GM18907 (cell line): Measurements from ENCODE around the gene PRIM2.
"Not testable (repeated sequence)": the region's sequence is repeated elsewhere in the genome, so short reads cannot be mapped to it uniquely, and the experiment has no call there.

ENCODE experiments used
- ATAC-seq: cut with Tn5 transposase; IDR thresholded peaks from one replicate; pipeline ENCODE4 v1.9.1; 2021; ENCODE audit warnings: mild to moderate bottlenecking, moderate library complexity; ENCODE audit not compliant: unreplicated experiment

PRIM2 gene

DNA sequence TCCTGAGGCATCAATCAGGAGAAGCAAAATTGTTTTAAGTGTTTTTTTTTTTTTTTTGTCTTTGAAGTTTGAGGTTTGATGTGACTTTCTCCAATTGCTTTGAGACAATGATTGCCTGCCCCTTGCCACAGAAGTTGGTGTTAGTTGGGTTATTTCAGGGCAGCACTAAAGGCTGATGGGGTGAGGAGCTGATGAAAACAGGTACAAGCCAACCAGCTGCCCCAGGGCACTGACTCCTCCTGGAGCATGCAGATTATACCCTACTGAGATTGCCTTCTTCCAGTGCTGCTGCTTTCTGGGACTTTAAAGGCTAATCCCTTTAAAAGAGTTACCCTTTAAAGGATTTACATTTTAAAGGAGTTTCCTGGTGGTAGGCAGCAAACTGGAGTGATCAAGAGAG lies 172.5 kb downstream of the PRIM2 start:
- ATAC-seq, result not testable (repeated sequence)

- not testable (repeated sequence) for ATAC-seq
Observed at GRCh38 chr6:57491795-57492194, 174.4 kb downstream of the PRIM2 start.

DNA sequence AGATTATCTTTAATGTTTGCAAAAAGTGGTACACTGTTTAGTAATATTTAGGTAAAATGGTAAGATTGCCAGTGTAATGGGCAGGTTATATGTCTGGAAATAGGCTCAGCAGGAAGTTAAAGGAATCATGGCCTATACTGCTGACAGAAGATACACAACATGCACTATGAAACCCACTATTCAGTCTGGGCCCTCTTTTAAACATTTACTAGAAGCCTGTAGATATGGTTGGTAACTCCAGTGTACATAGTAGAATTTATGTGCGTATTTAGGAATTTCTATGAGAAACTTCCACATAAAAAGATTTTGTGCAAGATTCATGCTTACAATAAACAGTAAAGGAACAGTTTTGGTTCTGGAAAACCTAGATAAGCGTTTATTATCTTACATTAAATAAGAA lies 178.8 kb downstream of the PRIM2 start:
- not testable (repeated sequence) for ATAC-seq

DNA sequence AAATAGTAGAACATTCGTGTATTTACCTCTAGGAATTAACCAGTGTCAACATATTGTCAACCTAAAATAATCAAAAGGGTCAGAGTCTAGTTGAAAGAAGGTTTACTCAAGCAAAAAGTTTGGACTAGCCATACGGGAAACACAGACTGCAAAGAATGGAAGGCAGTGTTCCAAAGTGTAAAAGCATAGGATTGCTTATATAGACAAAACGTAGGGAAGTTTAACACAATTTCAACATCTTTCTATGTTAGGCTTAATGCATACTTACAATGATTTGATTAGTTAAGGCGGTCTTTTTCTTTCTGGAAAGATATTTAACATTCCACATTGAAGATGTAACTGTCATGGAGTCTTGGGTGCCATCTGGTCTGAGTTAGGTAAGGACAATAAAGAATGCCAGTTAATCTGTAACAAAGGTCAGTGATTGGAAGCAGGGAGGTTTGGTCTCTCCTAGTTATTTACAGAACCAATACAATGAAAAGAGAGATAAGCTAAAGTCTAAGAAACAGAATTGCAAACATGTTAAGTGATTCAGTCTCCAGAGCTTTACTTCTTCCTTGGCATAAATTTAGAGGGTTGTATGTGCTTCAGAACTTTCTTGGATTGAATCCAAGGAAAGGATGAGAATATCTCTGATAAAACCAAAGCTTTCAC lies 183.1 kb downstream of the PRIM2 start:
- not testable (repeated sequence) for ATAC-seq

- ATAC-seq, result not testable (repeated sequence)
Observed at GRCh38 chr6:57502387-57502786, 185.0 kb downstream of the PRIM2 start.

DNA sequence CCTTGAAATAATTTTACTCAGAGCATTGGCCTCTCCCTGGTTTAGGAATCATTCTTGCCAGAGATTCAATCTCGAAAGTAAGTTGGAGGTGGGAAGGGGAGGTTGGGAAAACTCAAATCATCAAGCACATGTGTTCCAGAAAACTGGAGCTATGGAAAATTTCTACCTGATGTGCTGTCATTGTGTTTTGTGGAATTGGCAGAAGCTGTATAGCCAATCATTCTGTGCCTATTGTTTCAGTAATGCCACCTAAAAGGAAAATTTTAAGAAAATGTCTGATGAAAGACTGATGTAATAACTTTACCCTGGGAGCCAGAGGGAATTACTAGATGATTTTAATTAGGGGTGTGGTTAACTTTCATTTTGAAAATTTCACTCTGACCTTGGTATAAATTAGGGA lies 187.8 kb downstream of the PRIM2 start:
- not testable (repeated sequence) for ATAC-seq

DNA sequence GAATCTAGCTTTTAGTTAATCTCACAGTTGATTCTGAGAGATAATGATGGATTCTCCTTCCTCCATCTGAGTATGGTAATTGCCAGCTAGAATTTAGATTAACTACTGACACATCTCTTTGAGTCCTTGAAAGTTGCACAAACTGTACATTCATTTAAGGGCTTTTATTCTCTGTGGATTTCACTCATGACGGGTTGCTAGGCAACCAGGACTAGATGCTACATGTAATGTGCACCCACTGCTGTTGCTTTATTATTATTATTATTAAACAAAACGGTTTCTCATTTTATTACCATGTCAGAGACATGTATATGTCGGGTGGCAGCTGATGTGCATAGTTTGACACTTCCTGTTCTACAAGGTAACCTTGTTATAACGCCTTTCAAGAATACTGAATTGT lies 193.0 kb downstream of the PRIM2 start:
- not testable (repeated sequence) for ATAC-seq

DNA sequence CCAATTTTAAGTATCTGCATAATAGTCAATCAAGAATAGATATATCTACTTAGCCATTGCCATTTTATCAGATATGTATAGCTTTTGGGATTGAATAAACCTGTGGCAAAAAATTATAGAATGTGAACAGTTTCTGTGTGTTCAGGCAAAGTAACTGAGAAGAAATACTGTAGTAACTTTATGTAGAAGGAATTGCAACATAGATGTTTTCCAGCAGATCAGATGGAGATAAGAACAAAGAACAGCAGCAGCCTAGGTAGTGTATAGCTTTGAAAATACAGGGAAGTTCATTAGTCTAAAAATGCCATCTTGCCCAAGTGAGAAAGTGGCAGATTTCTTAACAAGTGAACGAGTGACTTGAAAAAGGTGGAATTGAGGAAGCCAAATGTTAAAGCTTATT lies 197.7 kb downstream of the PRIM2 start:
- not testable (repeated sequence) for ATAC-seq

DNA sequence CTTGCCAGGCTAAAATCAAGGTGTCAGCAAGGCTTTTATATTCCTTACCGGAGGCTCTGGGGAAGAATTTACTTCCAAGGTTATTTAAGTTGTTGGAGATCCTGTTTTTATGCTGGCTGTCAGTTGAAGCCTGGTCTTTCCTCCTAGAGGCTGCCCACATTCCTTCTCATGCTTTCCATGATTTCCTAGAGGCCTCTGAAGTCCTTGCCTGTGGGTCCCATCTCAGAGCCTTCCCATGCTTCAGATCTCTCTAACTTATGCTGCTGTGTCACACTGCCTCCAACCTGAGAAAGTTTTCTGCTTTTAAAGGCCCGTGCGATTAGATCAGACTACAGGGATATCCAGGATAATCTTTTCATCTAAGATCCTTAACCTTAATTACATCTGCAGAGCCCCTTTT lies 198.4 kb downstream of the PRIM2 start:
- not testable (repeated sequence) for ATAC-seq

DNA sequence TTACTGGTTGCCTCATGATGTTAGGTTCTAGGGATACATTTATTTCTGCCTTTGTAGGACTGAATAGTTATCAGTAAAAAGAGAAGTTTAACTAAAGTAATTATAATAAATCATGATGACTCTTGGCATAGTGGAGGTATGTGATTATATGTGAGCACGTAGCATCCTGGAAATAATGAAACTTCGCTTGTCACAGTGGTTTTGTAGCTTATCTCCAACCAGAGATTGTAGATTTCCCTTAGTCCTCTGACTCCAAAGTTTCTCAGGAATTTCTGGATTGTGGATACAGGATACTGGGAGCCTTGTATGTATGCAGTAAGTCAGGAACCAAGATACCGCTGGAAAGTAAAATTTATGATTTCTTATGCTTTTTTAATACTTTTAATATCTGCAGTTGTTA lies 199.3 kb downstream of the PRIM2 start:
- ATAC-seq, result not testable (repeated sequence)

GRCh38 chr6:57519198-57519597 lies 201.8 kb downstream of the PRIM2 start:
- ATAC-seq, result not testable (repeated sequence)

- not testable (repeated sequence) for ATAC-seq
Observed at GRCh38 chr6:57521085-57521484, 203.7 kb downstream of the PRIM2 start.

GRCh38 chr6:57523221-57523620 lies 205.8 kb downstream of the PRIM2 start:
- ATAC-seq, result not testable (repeated sequence)

- ATAC-seq, result not testable (repeated sequence)
Observed at GRCh38 chr6:57529755-57530154, 212.3 kb downstream of the PRIM2 start.

DNA sequence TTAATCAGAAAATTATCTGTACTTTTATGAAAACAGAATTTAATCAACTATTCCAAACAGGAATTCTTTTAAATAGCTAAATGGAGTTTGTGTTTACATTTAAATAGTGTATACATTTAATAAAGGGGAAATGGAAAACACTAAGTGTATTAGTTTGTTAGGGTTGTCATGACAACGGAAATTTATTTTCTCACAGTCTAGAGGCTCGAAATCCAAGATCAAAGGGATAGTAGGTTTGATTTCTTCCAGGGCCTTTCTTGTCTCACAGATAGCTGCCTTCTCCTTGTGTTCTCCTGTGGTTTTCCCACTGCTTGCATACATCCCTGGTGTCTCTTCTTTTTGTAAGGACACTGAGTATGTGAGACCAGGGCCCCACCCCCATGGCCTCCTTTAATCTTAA lies 215.2 kb downstream of the PRIM2 start:
- ATAC-seq, result not testable (repeated sequence)

DNA sequence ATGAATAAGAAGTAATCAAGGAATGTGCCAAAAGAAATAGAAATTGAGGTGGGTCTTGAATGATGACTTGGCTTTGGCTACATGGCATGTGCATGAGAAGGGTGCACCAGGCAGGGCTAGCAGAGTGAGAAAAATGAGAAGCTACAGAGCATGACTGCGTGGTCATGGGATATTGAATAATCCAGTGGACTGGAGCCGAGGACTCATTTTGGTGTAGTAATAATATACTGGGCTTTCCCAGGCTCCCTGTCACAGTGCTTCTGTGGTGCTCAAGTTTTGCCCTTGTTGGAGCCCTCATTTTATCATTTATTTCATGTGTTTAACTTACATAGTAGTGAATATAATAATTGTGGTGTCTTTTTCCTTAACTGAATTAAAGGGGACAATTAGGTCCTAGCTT lies 217.7 kb downstream of the PRIM2 start:
- ATAC-seq, result not testable (repeated sequence)

- ATAC-seq, result peak; percentile 76
Observed at GRCh38 chr6:57535994-57536393, 218.6 kb downstream of the PRIM2 start.

DNA sequence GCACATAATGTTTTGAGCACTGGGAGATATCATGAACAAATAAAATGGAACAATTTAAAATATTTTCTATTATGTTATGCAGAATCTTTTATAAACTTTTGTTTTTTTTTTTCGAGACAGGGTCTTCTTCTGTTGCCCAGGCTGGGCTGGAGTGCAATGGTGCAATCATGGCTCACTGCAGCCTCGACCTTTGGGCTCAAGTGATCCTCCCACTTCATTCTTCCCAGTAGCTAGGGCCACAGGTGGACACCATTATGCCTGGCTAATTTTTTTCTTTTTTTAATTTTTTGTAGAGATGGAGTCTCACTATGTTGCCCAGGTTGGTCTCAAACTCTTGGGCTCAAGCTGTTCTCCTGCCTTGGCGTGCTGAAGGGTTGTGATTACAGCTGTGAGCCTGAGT lies 220.5 kb downstream of the PRIM2 start:
- not testable (repeated sequence) for ATAC-seq

- ATAC-seq, result not testable (repeated sequence)
Observed at GRCh38 chr6:57551961-57552360, 234.5 kb downstream of the PRIM2 start.

DNA sequence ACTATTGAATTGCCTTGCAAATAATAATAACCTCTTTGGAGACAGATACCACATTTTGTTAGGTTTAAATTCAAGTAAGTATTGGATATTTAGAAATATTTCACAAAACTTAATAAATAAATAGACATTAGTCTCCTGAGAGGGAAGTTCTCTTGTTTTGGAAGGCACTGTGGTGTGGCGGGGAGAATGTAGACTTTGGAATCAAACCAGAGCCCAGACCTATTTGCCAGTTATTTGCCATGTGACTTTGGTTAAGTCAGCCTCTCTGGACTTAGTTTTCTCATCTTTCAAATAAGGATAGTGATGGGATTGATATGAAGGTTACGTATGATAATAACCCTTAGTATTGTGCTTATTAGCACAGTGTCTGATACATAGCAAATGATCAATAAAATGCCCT lies 240.4 kb downstream of the PRIM2 start:
- ATAC-seq, result not testable (repeated sequence)

DNA sequence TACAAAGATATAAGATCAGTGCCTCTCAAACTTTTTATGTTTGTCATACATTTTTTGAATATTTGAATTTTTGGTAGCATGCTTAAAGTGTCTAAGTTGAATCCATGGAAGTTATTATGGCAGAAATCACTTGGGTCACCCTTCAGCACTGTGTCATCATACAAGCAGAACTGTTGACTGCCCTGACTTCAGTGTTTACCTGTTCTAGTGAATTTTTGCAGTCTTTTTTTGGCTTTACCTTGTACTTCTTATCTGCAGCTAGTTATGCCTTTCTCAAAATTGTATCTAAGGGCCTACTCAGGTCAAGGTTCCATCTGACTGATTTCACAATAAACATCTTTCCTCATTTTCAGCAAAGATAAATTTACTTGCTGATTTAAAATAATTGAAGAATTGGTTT lies 241.7 kb downstream of the PRIM2 start:
- not testable (repeated sequence) for ATAC-seq

DNA sequence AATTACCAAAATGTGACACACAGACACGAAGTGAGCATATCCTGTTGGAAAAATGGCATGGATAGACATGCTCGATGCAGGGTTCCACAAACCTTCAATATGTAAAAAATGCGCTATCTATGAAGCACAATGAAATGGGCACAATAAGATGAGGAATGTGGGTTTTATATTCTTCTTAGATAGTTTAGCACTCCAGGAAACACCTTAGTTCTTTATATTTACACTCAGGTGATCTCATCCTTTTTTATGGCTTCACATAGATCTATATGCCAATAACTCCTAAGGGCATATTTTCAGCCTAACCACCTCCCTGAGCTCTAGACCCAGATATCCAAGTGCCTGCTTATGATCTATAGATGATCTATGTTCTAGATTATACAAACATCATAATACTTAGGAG lies 244.8 kb downstream of the PRIM2 start:
- not testable (repeated sequence) for ATAC-seq

GRCh38 chr6:57572119-57572518 lies 254.7 kb downstream of the PRIM2 start:
- ATAC-seq, result not testable (repeated sequence)
